BE2C (cell line): ENCODE results near the gene NDOR1.

ENCODE experiments used
- DNase-seq: peaks from one replicate; pipeline ENCODE4 v3.0.0-alpha.2; 2020
- H3K27me3 ChIP-seq: fragments of 250-450 bp; sonication (Bioruptor Pico); 2 replicates; pipeline ENCODE4 v1.5.1; 2020; ENCODE audit warnings: mild to moderate bottlenecking
- H3K36me3 ChIP-seq: fragments of 250-450 bp; sonication (Bioruptor Pico); 2 replicates; pipeline ENCODE4 v1.5.1; 2020; ENCODE audit warnings: mild to moderate bottlenecking
- H3K4me1 ChIP-seq: fragments of 250-450 bp; sonication (Bioruptor Pico); 2 replicates; pipeline ENCODE4 v1.5.1; 2020
- H3K4me3 ChIP-seq: 2 replicates; pipeline ENCODE4 v1.5.1; 2011; ENCODE audit warnings: low read depth, low read length
- H3K9me3 ChIP-seq: fragments of 250-450 bp; sonication (Bioruptor Pico); 2 replicates; pipeline ENCODE4 v1.5.1; 2020
- CTCF ChIP-seq: IDR thresholded peaks from 2 replicates; pipeline ENCODE4 v1.5.1; 2012; ENCODE audit warnings: mild to moderate bottlenecking, low read depth, low read length

The NDOR1 gene

GRCh38 chr9:137160054-137160425 is 45.5 kb upstream of the NDOR1 start:
- no peaks in the 10 kb centered on the region for H3K36me3 ChIP-seq
- TF ChIP-seq CTCF: no peak
- no peaks in the 10 kb centered on the region for H3K9me3 ChIP-seq
- H3K27me3 ChIP-seq: peaks cover 10% of the 10 kb centered on the region
- no peak overlapping the region for H3K4me3 ChIP-seq
- no peak for DNase-seq
- no peaks in the 10 kb centered on the region; the same call in 1 of the 2 replicates for H3K4me1 ChIP-seq

- no peak for DNase-seq
- H3K27me3 ChIP-seq: peaks cover 19% of the 10 kb centered on the region
- H3K4me1 ChIP-seq: no peaks in the 10 kb centered on the region; the same call in 1 of the 2 replicates
- no peaks in the 10 kb centered on the region for H3K36me3 ChIP-seq
- H3K9me3 ChIP-seq: no peaks in the 10 kb centered on the region
- H3K4me3 ChIP-seq: no peak overlapping the region
- TF ChIP-seq CTCF: no peak
Observed at GRCh38 chr9:137160716-137161557, 44.6 kb upstream of the NDOR1 start.

- Histone ChIP-seq H3K4me3 (no peak overlapping the region), H3K36me3 (no peaks in the 10 kb centered on the region), H3K9me3 (no peaks in the 10 kb centered on the region), H3K27me3 (peaks cover 28% of the 10 kb centered on the region), H3K4me1 (no peaks in the 10 kb centered on the region; the same call in 1 of the 2 replicates)
- no peak for DNase-seq
- no peak for TF ChIP-seq CTCF
Observed at GRCh38 chr9:137161558-137162486, 43.7 kb upstream of the NDOR1 start.

DNA sequence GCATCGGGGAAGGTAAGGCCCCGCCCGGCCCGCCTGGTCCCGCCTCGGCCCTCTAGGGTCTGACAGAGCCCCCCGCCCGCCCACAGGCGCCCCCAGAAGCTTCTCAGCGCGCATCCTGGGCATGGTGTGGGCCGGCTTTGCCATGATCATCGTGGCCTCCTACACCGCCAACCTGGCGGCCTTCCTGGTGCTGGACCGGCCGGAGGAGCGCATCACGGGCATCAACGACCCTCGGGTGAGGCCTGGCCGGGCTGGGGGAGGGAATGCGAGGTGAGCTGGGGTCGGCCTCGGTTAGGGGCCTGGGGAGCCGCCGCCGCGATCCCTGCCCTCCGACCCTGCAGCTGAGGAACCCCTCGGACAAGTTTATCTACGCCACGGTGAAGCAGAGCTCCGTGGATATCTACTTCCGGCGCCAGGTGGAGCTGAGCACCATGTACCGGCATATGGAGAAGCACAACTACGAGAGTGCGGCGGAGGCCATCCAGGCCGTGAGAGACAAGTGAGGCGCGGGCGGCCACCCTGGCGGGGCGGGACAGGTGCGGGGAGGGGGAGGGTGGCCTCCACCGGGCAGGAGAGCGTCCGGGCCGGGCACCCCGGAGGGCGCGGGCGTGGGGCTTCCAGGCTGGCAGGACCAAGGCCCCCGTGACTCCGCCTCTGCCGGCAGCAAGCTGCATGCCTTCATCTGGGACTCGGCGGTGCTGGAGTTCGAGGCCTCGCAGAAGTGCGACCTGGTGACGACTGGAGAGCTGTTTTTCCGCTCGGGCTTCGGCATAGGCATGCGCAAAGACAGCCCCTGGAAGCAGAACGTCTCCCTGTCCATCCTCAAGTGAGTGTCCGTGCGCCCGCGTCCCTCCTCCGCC is 42.8 kb upstream of the NDOR1 start:
- H3K36me3 ChIP-seq: no peaks in the 10 kb centered on the region
- no peak overlapping the region for H3K4me3 ChIP-seq
- no peaks in the 10 kb centered on the region; the same call in 1 of the 2 replicates for H3K4me1 ChIP-seq
- H3K27me3 ChIP-seq: peaks cover 37% of the 10 kb centered on the region
- H3K9me3 ChIP-seq: no peaks in the 10 kb centered on the region
- no peak for DNase-seq
- TF ChIP-seq CTCF: no peak

DNA sequence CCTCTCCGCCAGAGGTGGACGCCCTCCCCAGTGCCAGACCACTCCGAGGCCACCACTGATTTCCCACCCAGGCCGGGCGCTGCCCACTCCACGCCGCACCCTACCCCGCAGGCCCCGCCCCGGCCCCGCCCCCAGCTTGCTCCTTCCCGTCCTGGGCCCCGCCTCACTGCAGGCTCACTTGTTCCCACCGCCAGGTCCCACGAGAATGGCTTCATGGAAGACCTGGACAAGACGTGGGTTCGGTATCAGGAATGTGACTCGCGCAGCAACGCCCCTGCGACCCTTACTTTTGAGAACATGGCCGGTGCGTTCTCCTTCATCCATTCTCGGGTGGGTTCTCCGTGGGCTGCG is 42.2 kb upstream of the NDOR1 start:
- Histone ChIP-seq H3K27me3 (peaks cover 43% of the 10 kb centered on the region), H3K4me3 (no peak overlapping the region), H3K9me3 (no peaks in the 10 kb centered on the region), H3K36me3 (no peaks in the 10 kb centered on the region), H3K4me1 (no peaks in the 10 kb centered on the region; the same call in 1 of the 2 replicates)
- no peak for DNase-seq
- TF ChIP-seq CTCF: no peak
